GM12878 (cell line): Measurements from ENCODE around the gene CLEC4G.

ENCODE experiments used
- CHD1 ChIP-seq: IDR thresholded peaks from 2 replicates; pipeline ENCODE4 v1.6.1; 2012; ENCODE audit warnings: low read depth, low read length, improper control_type of control experiment
- EP300 ChIP-seq, 2 experiments: fragments of 150-350 bp in 1 of 2; IDR thresholded peaks; 2 replicates each; pipeline ENCODE4 v1.6.1; 2011 to 2012; ENCODE audit warnings: low read depth in 2 of 2, low read length in 2 of 2, borderline replicate concordance in 1 of 2, improper control_type of control experiment in 1 of 2, inconsistent platforms in 1 of 2; ENCODE audit not compliant: control insufficient read depth in 1 of 2
- EZH2 ChIP-seq: IDR thresholded peaks from 2 replicates; pipeline ENCODE4 v1.6.1; 2012; ENCODE audit warnings: low read depth, mild to moderate bottlenecking, control low read depth, inconsistent platforms, low read length, borderline replicate concordance; ENCODE audit not compliant: control insufficient read depth
- FOXM1 ChIP-seq: IDR thresholded peaks from 2 replicates; pipeline ENCODE4 v1.6.1; 2012; ENCODE audit warnings: low read depth, mild to moderate bottlenecking, inconsistent platforms, low read length, moderate library complexity
- HCFC1 ChIP-seq: fragments of 150-350 bp; IDR thresholded peaks from 2 replicates; pipeline ENCODE4 v1.6.1; 2014; ENCODE audit warnings: low read length
- HDAC6 ChIP-seq: fragments of 200-600 bp; sonication (generic); IDR thresholded peaks from one replicate; pipeline ENCODE4 v1.8.0; 2017; ENCODE audit warnings: antibody characterized with exemption; ENCODE audit not compliant: unreplicated experiment
- HDGF ChIP-seq: fragments of 450-650 bp; IDR thresholded peaks from 2 replicates; pipeline ENCODE4 v1.6.1; 2016; ENCODE audit warnings: antibody characterized with exemption
- MXI1 ChIP-seq: fragments of 150-350 bp; IDR thresholded peaks from 2 replicates; pipeline ENCODE4 v1.6.1; 2011; ENCODE audit warnings: low read depth, mild to moderate bottlenecking, inconsistent platforms, low read length, improper control_type of control experiment
- NFYB ChIP-seq: IDR thresholded peaks from 2 replicates; pipeline ENCODE4 v1.6.1; 2011; ENCODE audit warnings: low read depth, mild to moderate bottlenecking, low read length, improper control_type of control experiment, moderate library complexity; ENCODE audit not compliant: insufficient read depth
- SP1 ChIP-seq: IDR thresholded peaks from one replicate; pipeline ENCODE4 v1.6.1; 2011; ENCODE audit warnings: low read depth, low read length
- TF ChIP-seq, protein P1 (sequence below), 3 experiments: IDR thresholded peaks in 2 of 3; conservative IDR thresholded peaks in 1 of 3; 2 replicates each; pipeline ENCODE4 v1.5.1; 2011; ENCODE audit warnings: low read depth in 3 of 3, low read length in 3 of 3, mild to moderate bottlenecking in 3 of 3, control low read depth in 2 of 3, moderate library complexity in 2 of 3, inconsistent platforms in 1 of 3, mixed read lengths in 1 of 3; ENCODE audit not compliant: control insufficient read depth in 2 of 3, insufficient read depth in 1 of 3; ENCODE audit errors: extremely low read depth in 1 of 3
- TF ChIP-seq, protein P2 (sequence below): fragments of 450-650 bp; formaldehyde crosslinking; IDR thresholded peaks from 2 replicates; pipeline ENCODE4 v1.4.0; 2020; ENCODE audit warnings: mild to moderate bottlenecking, moderate library complexity
- TF ChIP-seq, protein P3 (sequence below): IDR thresholded peaks from 2 replicates; pipeline ENCODE4 v1.6.1; 2011; ENCODE audit warnings: borderline replicate concordance, low read depth, mild to moderate bottlenecking, moderate library complexity, mixed read lengths, low read length; ENCODE audit not compliant: insufficient read depth; ENCODE audit errors: extremely low read length
- TF ChIP-seq, protein P4 (sequence below): IDR thresholded peaks from 2 replicates; pipeline ENCODE4 v1.6.1; 2011; ENCODE audit warnings: low read depth, mild to moderate bottlenecking, low read length, moderate library complexity, borderline replicate concordance; ENCODE audit errors: extremely low read depth

DNA sequence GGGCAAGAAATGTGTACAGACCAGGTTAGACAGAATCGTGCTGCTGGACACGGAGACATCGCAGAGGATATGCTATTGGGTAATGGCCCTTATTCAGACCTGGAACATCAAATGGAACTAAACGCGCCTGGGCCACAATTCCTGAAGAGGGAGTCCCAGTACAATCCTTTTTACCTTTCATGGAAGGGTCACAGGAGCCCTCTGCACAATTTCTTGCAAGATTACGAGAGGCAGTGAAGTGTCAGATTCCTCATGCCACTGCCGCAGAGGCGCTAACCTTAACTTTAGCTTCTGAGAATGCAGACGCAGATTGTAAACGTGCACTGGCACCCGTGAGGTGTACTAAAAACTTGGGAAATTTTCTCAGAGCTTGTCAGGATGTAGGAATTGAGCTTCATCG lies 49.2 kb upstream of the CLEC4G start:
- no peak for TF ChIP-seq EP300 (IDR thresholded peaks at IDR 0.05; ENCODE audit: borderline replicate concordance in 1 of 2, control insufficient read depth in 1 of 2, low read depth in 2 of 2, low read length in 2 of 2)
- TF ChIP-seq, protein P1, sequence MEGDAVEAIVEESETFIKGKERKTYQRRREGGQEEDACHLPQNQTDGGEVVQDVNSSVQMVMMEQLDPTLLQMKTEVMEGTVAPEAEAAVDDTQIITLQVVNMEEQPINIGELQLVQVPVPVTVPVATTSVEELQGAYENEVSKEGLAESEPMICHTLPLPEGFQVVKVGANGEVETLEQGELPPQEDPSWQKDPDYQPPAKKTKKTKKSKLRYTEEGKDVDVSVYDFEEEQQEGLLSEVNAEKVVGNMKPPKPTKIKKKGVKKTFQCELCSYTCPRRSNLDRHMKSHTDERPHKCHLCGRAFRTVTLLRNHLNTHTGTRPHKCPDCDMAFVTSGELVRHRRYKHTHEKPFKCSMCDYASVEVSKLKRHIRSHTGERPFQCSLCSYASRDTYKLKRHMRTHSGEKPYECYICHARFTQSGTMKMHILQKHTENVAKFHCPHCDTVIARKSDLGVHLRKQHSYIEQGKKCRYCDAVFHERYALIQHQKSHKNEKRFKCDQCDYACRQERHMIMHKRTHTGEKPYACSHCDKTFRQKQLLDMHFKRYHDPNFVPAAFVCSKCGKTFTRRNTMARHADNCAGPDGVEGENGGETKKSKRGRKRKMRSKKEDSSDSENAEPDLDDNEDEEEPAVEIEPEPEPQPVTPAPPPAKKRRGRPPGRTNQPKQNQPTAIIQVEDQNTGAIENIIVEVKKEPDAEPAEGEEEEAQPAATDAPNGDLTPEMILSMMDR (IDR thresholded peaks at IDR 0.05 in 2 of 3, conservative IDR thresholded peaks at IDR 0.05 in 1 of 3; ENCODE audit: control insufficient read depth in 2 of 3, extremely low read depth in 1 of 3, insufficient read depth in 1 of 3, low read depth in 3 of 3, low read length in 3 of 3), result no peak
- TF ChIP-seq, protein P2, sequence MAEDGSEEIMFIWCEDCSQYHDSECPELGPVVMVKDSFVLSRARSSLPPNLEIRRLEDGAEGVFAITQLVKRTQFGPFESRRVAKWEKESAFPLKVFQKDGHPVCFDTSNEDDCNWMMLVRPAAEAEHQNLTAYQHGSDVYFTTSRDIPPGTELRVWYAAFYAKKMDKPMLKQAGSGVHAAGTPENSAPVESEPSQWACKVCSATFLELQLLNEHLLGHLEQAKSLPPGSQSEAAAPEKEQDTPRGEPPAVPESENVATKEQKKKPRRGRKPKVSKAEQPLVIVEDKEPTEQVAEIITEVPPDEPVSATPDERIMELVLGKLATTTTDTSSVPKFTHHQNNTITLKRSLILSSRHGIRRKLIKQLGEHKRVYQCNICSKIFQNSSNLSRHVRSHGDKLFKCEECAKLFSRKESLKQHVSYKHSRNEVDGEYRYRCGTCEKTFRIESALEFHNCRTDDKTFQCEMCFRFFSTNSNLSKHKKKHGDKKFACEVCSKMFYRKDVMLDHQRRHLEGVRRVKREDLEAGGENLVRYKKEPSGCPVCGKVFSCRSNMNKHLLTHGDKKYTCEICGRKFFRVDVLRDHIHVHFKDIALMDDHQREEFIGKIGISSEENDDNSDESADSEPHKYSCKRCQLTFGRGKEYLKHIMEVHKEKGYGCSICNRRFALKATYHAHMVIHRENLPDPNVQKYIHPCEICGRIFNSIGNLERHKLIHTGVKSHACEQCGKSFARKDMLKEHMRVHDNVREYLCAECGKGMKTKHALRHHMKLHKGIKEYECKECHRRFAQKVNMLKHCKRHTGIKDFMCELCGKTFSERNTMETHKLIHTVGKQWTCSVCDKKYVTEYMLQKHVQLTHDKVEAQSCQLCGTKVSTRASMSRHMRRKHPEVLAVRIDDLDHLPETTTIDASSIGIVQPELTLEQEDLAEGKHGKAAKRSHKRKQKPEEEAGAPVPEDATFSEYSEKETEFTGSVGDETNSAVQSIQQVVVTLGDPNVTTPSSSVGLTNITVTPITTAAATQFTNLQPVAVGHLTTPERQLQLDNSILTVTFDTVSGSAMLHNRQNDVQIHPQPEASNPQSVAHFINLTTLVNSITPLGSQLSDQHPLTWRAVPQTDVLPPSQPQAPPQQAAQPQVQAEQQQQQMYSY, result no peak
- TF ChIP-seq HDAC6, result no peak
- TF ChIP-seq HDGF, result no peak
- TF ChIP-seq HCFC1, result no peak
- no peak for TF ChIP-seq MXI1
- TF ChIP-seq, protein P3, sequence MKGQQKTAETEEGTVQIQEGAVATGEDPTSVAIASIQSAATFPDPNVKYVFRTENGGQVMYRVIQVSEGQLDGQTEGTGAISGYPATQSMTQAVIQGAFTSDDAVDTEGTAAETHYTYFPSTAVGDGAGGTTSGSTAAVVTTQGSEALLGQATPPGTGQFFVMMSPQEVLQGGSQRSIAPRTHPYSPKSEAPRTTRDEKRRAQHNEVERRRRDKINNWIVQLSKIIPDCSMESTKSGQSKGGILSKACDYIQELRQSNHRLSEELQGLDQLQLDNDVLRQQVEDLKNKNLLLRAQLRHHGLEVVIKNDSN, result no peak
- no peak for TF ChIP-seq FOXM1
- TF ChIP-seq, protein P4, sequence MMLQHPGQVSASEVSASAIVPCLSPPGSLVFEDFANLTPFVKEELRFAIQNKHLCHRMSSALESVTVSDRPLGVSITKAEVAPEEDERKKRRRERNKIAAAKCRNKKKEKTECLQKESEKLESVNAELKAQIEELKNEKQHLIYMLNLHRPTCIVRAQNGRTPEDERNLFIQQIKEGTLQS, result no peak
- TF ChIP-seq SP1, result no peak
- no peak for TF ChIP-seq CHD1
- no peak for TF ChIP-seq EZH2
- no peak for TF ChIP-seq NFYB
